Activated CD4-positive, alpha-beta T cell treated with anti-CD3 and anti-CD28 coated beads, Interleukin-2, amount 50 U/mL, for 16 hours (primary cell): ENCODE measurements around the gene UBE2J2.
A peak's percentile ranks its signal among the peaks of the same experiment; 100 is the strongest.

ENCODE experiments used
- DNase-seq: peaks from one replicate; pipeline ENCODE4 v3.0.0-alpha.2; 2020

The UBE2J2 gene

GRCh38 chr1:1309251-1310108 is 35.8 kb upstream of the UBE2J2 start:
- DNase-seq, result no peak

- no peak for DNase-seq
Measured at GRCh38 chr1:1308756-1309250, 35.1 kb upstream of the UBE2J2 start.

GRCh38 chr1:1307923-1308755 is 34.5 kb upstream of the UBE2J2 start, which contains the start of the genes ACAP3 and PUSL1:
TSS of gene ACAP3 (minus strand) at chr1:1307930. CDS start at chr1:1307815, 115 bp downstream.
TSS of gene PUSL1 (plus strand) at chr1:1308597. CDS start at chr1:1308644, 47 bp downstream.
- peak; percentile 89 for DNase-seq

- DNase-seq, result no peak
Measured at GRCh38 chr1:1307261-1307922, 33.7 kb upstream of the UBE2J2 start.

- no peak for DNase-seq
Measured at GRCh38 chr1:1306661-1307260, 33.1 kb upstream of the UBE2J2 start.

GRCh38 chr1:1306070-1306660 is 32.5 kb upstream of the UBE2J2 start:
- no peak for DNase-seq

- peak; percentile 67 for DNase-seq
Measured at GRCh38 chr1:1305300-1306069, 31.8 kb upstream of the UBE2J2 start.

- DNase-seq, result no peak
Measured at GRCh38 chr1:1304331-1305299, 31.0 kb upstream of the UBE2J2 start.

- DNase-seq, result no peak
Measured at GRCh38 chr1:1303736-1304135, 30.1 kb upstream of the UBE2J2 start.

- no peak for DNase-seq
Measured at GRCh38 chr1:1302951-1303509, 29.4 kb upstream of the UBE2J2 start.

- DNase-seq, result no peak
Measured at GRCh38 chr1:1302006-1302430, 28.4 kb upstream of the UBE2J2 start.

- no peak for DNase-seq
Measured at GRCh38 chr1:1300352-1300739, 26.7 kb upstream of the UBE2J2 start.

- no peak for DNase-seq
Measured at GRCh38 chr1:1299686-1300351, 26.2 kb upstream of the UBE2J2 start.

- DNase-seq, result no peak
Measured at GRCh38 chr1:1298861-1299685, 25.4 kb upstream of the UBE2J2 start.

- no peak for DNase-seq
Measured at GRCh38 chr1:1297802-1298424, 24.3 kb upstream of the UBE2J2 start.

- no peak for DNase-seq
Measured at GRCh38 chr1:1296070-1297061, 22.7 kb upstream of the UBE2J2 start.
